ENCODE measurements around the gene LIX1.

The LIX1 gene

GRCh38 chr5:97165726-97166125 is 23.3 kb upstream of the LIX1 start:
- no peak overlapping the region for H3K4me3 ChIP-seq (ENCODE audit: low read depth in 1 of 2, low read length in 2 of 2)
- peaks cover 31% of the 10 kb centered on the region for H3K36me3 ChIP-seq (ENCODE audit: insufficient read depth, low read length)
- no peak overlapping the region for H3K9ac ChIP-seq (ENCODE audit: low read length)
- H3K4me1 ChIP-seq (ENCODE audit: insufficient read depth, low read length), result no peaks in the 10 kb centered on the region
- H3K9me3 ChIP-seq (ENCODE audit: low read length), result no peaks in the 10 kb centered on the region
- no peak overlapping the region for H3K27ac ChIP-seq (ENCODE audit: low read depth, low read length)
- H3K27me3 ChIP-seq (ENCODE audit: control insufficient read depth in 1 of 2, insufficient read depth in 2 of 2, low read length in 2 of 2), result no peaks in the 10 kb centered on the region

GRCh38 chr5:97164846-97165245 is 22.4 kb upstream of the LIX1 start:
- Histone ChIP-seq H3K4me3 (ENCODE audit: low read depth in 1 of 2, low read length in 2 of 2) (no peak overlapping the region), H3K9ac (ENCODE audit: low read length) (no peak overlapping the region), H3K4me1 (ENCODE audit: insufficient read depth, low read length) (no peaks in the 10 kb centered on the region), H3K9me3 (ENCODE audit: low read length) (no peaks in the 10 kb centered on the region), H3K27me3 (ENCODE audit: control insufficient read depth in 1 of 2, insufficient read depth in 2 of 2, low read length in 2 of 2) (no peaks in the 10 kb centered on the region), H3K27ac (ENCODE audit: low read depth, low read length) (no peak overlapping the region), H3K36me3 (ENCODE audit: insufficient read depth, low read length) (peaks cover 39% of the 10 kb centered on the region)

DNA sequence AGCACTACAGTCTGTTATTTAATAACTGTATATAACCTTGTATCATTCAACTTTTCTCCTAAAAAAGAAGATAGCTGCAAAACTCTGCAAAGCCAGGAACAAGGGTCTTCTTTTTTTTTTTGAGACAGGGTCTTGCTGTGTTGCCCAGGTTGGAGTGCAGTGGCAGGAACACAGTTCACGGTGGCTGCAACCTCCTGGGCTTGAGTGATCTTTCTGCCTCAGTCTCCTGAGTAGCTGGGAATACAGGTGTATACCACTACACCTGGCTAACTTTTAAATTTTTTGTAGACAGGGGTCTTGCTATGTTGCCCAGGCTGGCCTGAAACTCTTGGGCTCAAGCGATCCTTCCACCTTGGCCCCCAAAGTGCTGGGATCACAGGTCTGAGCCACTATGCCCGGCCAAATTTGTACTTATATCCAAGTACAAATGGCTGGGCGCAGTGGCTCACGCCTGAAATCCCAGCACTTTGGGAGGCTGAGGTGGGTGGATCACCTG is 21.4 kb upstream of the LIX1 start:
- no peak overlapping the region for H3K4me3 ChIP-seq (ENCODE audit: low read depth in 1 of 2, low read length in 2 of 2)
- H3K4me1 ChIP-seq (ENCODE audit: insufficient read depth, low read length), result no peaks in the 10 kb centered on the region
- no peak overlapping the region for H3K9ac ChIP-seq (ENCODE audit: low read length)
- no peaks in the 10 kb centered on the region for H3K27me3 ChIP-seq (ENCODE audit: control insufficient read depth in 1 of 2, insufficient read depth in 2 of 2, low read length in 2 of 2)
- peaks cover 39% of the 10 kb centered on the region for H3K36me3 ChIP-seq (ENCODE audit: insufficient read depth, low read length)
- no peaks in the 10 kb centered on the region for H3K9me3 ChIP-seq (ENCODE audit: low read length)
- H3K27ac ChIP-seq (ENCODE audit: low read depth, low read length), result no peak overlapping the region

- H3K4me3 ChIP-seq (ENCODE audit: low read depth in 1 of 2, low read length in 2 of 2), result no peak overlapping the region
- H3K9ac ChIP-seq (ENCODE audit: low read length), result no peak overlapping the region
- no peaks in the 10 kb centered on the region for H3K4me1 ChIP-seq (ENCODE audit: insufficient read depth, low read length)
- H3K27ac ChIP-seq (ENCODE audit: low read depth, low read length), result no peak overlapping the region
- no peaks in the 10 kb centered on the region for H3K27me3 ChIP-seq (ENCODE audit: control insufficient read depth in 1 of 2, insufficient read depth in 2 of 2, low read length in 2 of 2)
- peaks cover 39% of the 10 kb centered on the region for H3K36me3 ChIP-seq (ENCODE audit: insufficient read depth, low read length)
- H3K9me3 ChIP-seq (ENCODE audit: low read length), result no peaks in the 10 kb centered on the region
Observed at GRCh38 chr5:97163360-97163764, 21.0 kb upstream of the LIX1 start.

DNA sequence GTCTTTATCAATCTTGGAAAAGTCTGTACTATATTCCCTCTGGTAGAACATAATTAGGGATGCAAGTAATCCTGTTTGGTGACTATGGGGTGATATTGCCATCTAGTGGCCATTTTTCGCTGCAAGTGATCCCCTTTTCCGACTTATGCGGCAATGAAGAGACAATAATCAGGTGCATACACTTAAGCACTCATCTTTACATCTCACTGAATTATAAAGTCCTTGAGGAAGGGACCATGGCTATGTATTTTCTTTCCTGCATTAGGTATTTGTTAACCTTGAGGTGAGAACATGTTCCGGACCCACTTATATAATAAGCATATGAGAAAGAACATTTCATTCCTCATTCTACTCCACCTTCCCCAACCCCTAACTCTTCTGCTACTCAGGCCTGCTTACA is 19.6 kb upstream of the LIX1 start:
- Histone ChIP-seq H3K4me1 (ENCODE audit: insufficient read depth, low read length) (no peaks in the 10 kb centered on the region), H3K27me3 (ENCODE audit: control insufficient read depth in 1 of 2, insufficient read depth in 2 of 2, low read length in 2 of 2) (no peaks in the 10 kb centered on the region), H3K9me3 (ENCODE audit: low read length) (no peaks in the 10 kb centered on the region), H3K4me3 (ENCODE audit: low read depth in 1 of 2, low read length in 2 of 2) (no peak overlapping the region), H3K36me3 (ENCODE audit: insufficient read depth, low read length) (peaks cover 36% of the 10 kb centered on the region), H3K27ac (ENCODE audit: low read depth, low read length) (no peak overlapping the region), H3K9ac (ENCODE audit: low read length) (no peak overlapping the region)

GRCh38 chr5:97157689-97158088 is 15.3 kb upstream of the LIX1 start:
- Histone ChIP-seq H3K4me1 (ENCODE audit: insufficient read depth, low read length) (no peaks in the 10 kb centered on the region), H3K4me3 (ENCODE audit: low read depth in 1 of 2, low read length in 2 of 2) (no peak overlapping the region), H3K9me3 (ENCODE audit: low read length) (no peaks in the 10 kb centered on the region), H3K9ac (ENCODE audit: low read length) (no peak overlapping the region), H3K36me3 (ENCODE audit: insufficient read depth, low read length) (peaks cover 20% of the 10 kb centered on the region), H3K27me3 (ENCODE audit: control insufficient read depth in 1 of 2, insufficient read depth in 2 of 2, low read length in 2 of 2) (no peaks in the 10 kb centered on the region), H3K27ac (ENCODE audit: low read depth, low read length) (no peak overlapping the region)

GRCh38 chr5:97151370-97151769 is 9.0 kb upstream of the LIX1 start:
- H3K9me3 ChIP-seq (ENCODE audit: low read length), result no peaks in the 10 kb centered on the region
- H3K9ac ChIP-seq (ENCODE audit: low read length), result no peak overlapping the region
- no peaks in the 10 kb centered on the region for H3K4me1 ChIP-seq (ENCODE audit: insufficient read depth, low read length)
- no peaks in the 10 kb centered on the region for H3K36me3 ChIP-seq (ENCODE audit: insufficient read depth, low read length)
- H3K27ac ChIP-seq (ENCODE audit: low read depth, low read length), result no peak overlapping the region
- H3K4me3 ChIP-seq (ENCODE audit: low read depth in 1 of 2, low read length in 2 of 2), result no peak overlapping the region
- no peaks in the 10 kb centered on the region for H3K27me3 ChIP-seq (ENCODE audit: control insufficient read depth in 1 of 2, insufficient read depth in 2 of 2, low read length in 2 of 2)

- Histone ChIP-seq H3K9ac (ENCODE audit: low read length) (no peak overlapping the region), H3K36me3 (ENCODE audit: insufficient read depth, low read length) (no peaks in the 10 kb centered on the region), H3K27ac (ENCODE audit: low read depth, low read length) (no peak overlapping the region), H3K4me1 (ENCODE audit: insufficient read depth, low read length) (no peaks in the 10 kb centered on the region), H3K27me3 (ENCODE audit: control insufficient read depth in 1 of 2, insufficient read depth in 2 of 2, low read length in 2 of 2) (no peaks in the 10 kb centered on the region), H3K4me3 (ENCODE audit: low read depth in 1 of 2, low read length in 2 of 2) (no peak overlapping the region), H3K9me3 (ENCODE audit: low read length) (no peaks in the 10 kb centered on the region)
Observed at GRCh38 chr5:97150401-97150800, 8.0 kb upstream of the LIX1 start.

- Histone ChIP-seq H3K9me3 (ENCODE audit: low read length) (no peaks in the 10 kb centered on the region), H3K9ac (ENCODE audit: low read length) (no peak overlapping the region), H3K27me3 (ENCODE audit: control insufficient read depth in 1 of 2, insufficient read depth in 2 of 2, low read length in 2 of 2) (no peaks in the 10 kb centered on the region), H3K27ac (ENCODE audit: low read depth, low read length) (no peak overlapping the region), H3K4me3 (ENCODE audit: low read depth in 1 of 2, low read length in 2 of 2) (no peak overlapping the region), H3K36me3 (ENCODE audit: insufficient read depth, low read length) (no peaks in the 10 kb centered on the region), H3K4me1 (ENCODE audit: insufficient read depth, low read length) (no peaks in the 10 kb centered on the region)
Observed at GRCh38 chr5:97149709-97150108, 7.3 kb upstream of the LIX1 start.

GRCh38 chr5:97148288-97148687 is 5.9 kb upstream of the LIX1 start:
- Histone ChIP-seq H3K36me3 (ENCODE audit: insufficient read depth, low read length) (no peaks in the 10 kb centered on the region), H3K4me1 (ENCODE audit: insufficient read depth, low read length) (no peaks in the 10 kb centered on the region), H3K9ac (ENCODE audit: low read length) (no peak overlapping the region), H3K27me3 (ENCODE audit: control insufficient read depth in 1 of 2, insufficient read depth in 2 of 2, low read length in 2 of 2) (no peaks in the 10 kb centered on the region), H3K4me3 (ENCODE audit: low read depth in 1 of 2, low read length in 2 of 2) (no peak overlapping the region), H3K27ac (ENCODE audit: low read depth, low read length) (no peak overlapping the region), H3K9me3 (ENCODE audit: low read length) (no peaks in the 10 kb centered on the region)

DNA sequence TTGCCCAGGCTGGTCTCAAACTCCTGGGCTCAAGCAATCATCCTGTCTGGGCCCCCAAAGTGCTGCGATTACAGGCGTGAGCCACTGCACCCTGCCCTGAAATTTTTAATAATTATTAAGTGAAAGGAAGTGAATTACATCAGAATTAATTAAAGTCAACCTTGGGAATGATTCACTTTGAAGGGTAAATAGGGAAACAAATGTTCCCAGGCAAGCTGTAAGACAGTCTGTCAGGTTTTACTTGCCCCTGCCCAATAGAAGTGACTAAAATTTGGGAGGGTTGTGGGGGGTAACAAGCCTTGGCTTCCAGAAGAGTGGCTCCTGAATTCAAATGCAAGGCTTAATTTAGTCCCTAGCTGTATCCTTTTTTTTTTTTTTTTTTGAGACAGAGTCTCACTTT is 1.3 kb upstream of the LIX1 start:
- no peak overlapping the region for H3K9ac ChIP-seq (ENCODE audit: low read length)
- H3K27ac ChIP-seq (ENCODE audit: low read depth, low read length), result no peak overlapping the region
- H3K27me3 ChIP-seq (ENCODE audit: control insufficient read depth in 1 of 2, insufficient read depth in 2 of 2, low read length in 2 of 2), result no peaks in the 10 kb centered on the region
- H3K36me3 ChIP-seq (ENCODE audit: insufficient read depth, low read length), result no peaks in the 10 kb centered on the region
- H3K4me1 ChIP-seq (ENCODE audit: insufficient read depth, low read length), result no peaks in the 10 kb centered on the region
- H3K9me3 ChIP-seq (ENCODE audit: low read length), result no peaks in the 10 kb centered on the region
- no peak overlapping the region for H3K4me3 ChIP-seq (ENCODE audit: low read depth in 1 of 2, low read length in 2 of 2)

DNA sequence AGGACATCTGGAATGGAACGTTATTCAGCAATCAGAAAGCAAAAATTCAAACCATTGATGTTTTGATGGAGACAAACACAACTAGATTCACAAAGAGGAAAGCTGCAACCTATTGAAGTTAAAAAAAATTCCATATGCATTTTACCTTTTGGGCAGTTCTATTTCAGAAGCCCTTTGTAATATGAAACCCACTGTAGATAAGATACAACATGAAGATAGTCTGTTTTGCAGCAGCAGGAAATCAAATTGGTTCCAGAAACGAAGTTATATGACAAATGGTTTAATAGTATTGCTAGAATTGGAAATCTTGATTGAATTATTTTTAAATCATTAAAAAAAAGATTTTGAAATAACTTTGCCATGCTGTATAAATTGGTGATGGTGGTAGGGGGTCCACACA is 872 bp downstream of the LIX1 start:
- H3K4me3 ChIP-seq (ENCODE audit: low read depth in 1 of 2, low read length in 2 of 2), result no peak overlapping the region
- H3K9me3 ChIP-seq (ENCODE audit: low read length), result no peaks in the 10 kb centered on the region
- H3K4me1 ChIP-seq (ENCODE audit: insufficient read depth, low read length), result no peaks in the 10 kb centered on the region
- H3K9ac ChIP-seq (ENCODE audit: low read length), result no peak overlapping the region
- H3K27ac ChIP-seq (ENCODE audit: low read depth, low read length), result no peak overlapping the region
- H3K36me3 ChIP-seq (ENCODE audit: insufficient read depth, low read length), result no peaks in the 10 kb centered on the region
- no peaks in the 10 kb centered on the region for H3K27me3 ChIP-seq (ENCODE audit: control insufficient read depth in 1 of 2, insufficient read depth in 2 of 2, low read length in 2 of 2)

Data from muscle layer of colon (tissue), 2 donors.